T-helper 1 cell treated with Interleukin-12 subunit alpha and Interleukin-12 subunit beta and Interleukin-4 antibody, amounts not matched to agents 30 μg/mL and 1 μg/mL, for 36 hours (primary cell): ENCODE results near the gene PRKAG2.

ENCODE experiments used
- H3K27ac Mint-ChIP-seq: one replicate; pipeline ENCODE4 v1.8.0; 2021; ENCODE audit warnings: mild to moderate bottlenecking, mixed read lengths
- H3K27me3 Mint-ChIP-seq: one replicate; pipeline ENCODE4 v1.8.0; 2021; ENCODE audit warnings: low read depth, mixed read lengths
- H3K36me3 Mint-ChIP-seq: one replicate; pipeline ENCODE4 v1.8.0; 2021; ENCODE audit warnings: low read depth, mixed read lengths
- H3K4me1 Mint-ChIP-seq: one replicate; pipeline ENCODE4 v1.8.0; 2021; ENCODE audit warnings: low read depth, mixed read lengths
- H3K4me3 Mint-ChIP-seq: one replicate; pipeline ENCODE4 v1.8.0; 2021; ENCODE audit warnings: mild to moderate bottlenecking, moderate library complexity, mixed read lengths
- H3K9me3 Mint-ChIP-seq: one replicate; pipeline ENCODE4 v1.8.0; 2021; ENCODE audit warnings: mixed read lengths

The PRKAG2 gene

GRCh38 chr7:151661587-151661986 is 215.3 kb downstream of the PRKAG2 start:
- Mint-ChIP-seq H3K4me1 (no peaks in the 10 kb centered on the region), H3K27ac (no peak overlapping the region), H3K36me3 (no peaks in the 10 kb centered on the region), H3K9me3 (no peaks in the 10 kb centered on the region), H3K4me3 (no peak overlapping the region), H3K27me3 (no peaks in the 10 kb centered on the region)

- Mint-ChIP-seq H3K27ac (no peak overlapping the region), H3K27me3 (no peaks in the 10 kb centered on the region), H3K36me3 (no peaks in the 10 kb centered on the region), H3K9me3 (no peaks in the 10 kb centered on the region), H3K4me1 (no peaks in the 10 kb centered on the region), H3K4me3 (no peak overlapping the region)
These were observed 216.8 kb downstream of the PRKAG2 start for GRCh38 chr7:151660141-151660540.

GRCh38 chr7:151659219-151659618 is 217.7 kb downstream of the PRKAG2 start:
- Mint-ChIP-seq H3K36me3 (no peaks in the 10 kb centered on the region), H3K27me3 (no peaks in the 10 kb centered on the region), H3K4me1 (no peaks in the 10 kb centered on the region), H3K4me3 (no peak overlapping the region), H3K9me3 (no peaks in the 10 kb centered on the region), H3K27ac (no peak overlapping the region)

GRCh38 chr7:151658778-151659177 is 218.1 kb downstream of the PRKAG2 start:
- H3K4me1 Mint-ChIP-seq: no peaks in the 10 kb centered on the region
- H3K36me3 Mint-ChIP-seq: no peaks in the 10 kb centered on the region
- H3K4me3 Mint-ChIP-seq: no peak overlapping the region

GRCh38 chr7:151657173-151657572 is 219.7 kb downstream of the PRKAG2 start:
- Mint-ChIP-seq H3K27ac (no peak overlapping the region), H3K36me3 (no peaks in the 10 kb centered on the region), H3K27me3 (no peaks in the 10 kb centered on the region), H3K4me1 (no peaks in the 10 kb centered on the region), H3K9me3 (no peaks in the 10 kb centered on the region), H3K4me3 (no peak overlapping the region)

More at GRCh38 chr7:151658778-151659177, 218.1 kb downstream of the PRKAG2 start:
- H3K9me3 Mint-ChIP-seq: no peaks in the 10 kb centered on the region
- H3K27me3 Mint-ChIP-seq: no peaks in the 10 kb centered on the region
- no peak overlapping the region for H3K27ac Mint-ChIP-seq

- Mint-ChIP-seq H3K4me3 (no peak overlapping the region), H3K4me1 (no peaks in the 10 kb centered on the region), H3K27me3 (no peaks in the 10 kb centered on the region), H3K9me3 (no peaks in the 10 kb centered on the region), H3K36me3 (no peaks in the 10 kb centered on the region), H3K27ac (no peak overlapping the region)
These were observed 221.4 kb downstream of the PRKAG2 start for GRCh38 chr7:151655555-151655954.

- Mint-ChIP-seq H3K27ac (no peak overlapping the region), H3K27me3 (peaks cover 4% of the 10 kb centered on the region), H3K4me1 (no peaks in the 10 kb centered on the region), H3K4me3 (no peak overlapping the region), H3K9me3 (no peaks in the 10 kb centered on the region), H3K36me3 (no peaks in the 10 kb centered on the region)
These were observed 224.8 kb downstream of the PRKAG2 start for GRCh38 chr7:151652111-151652510.

- Mint-ChIP-seq H3K4me3 (no peak overlapping the region), H3K36me3 (no peaks in the 10 kb centered on the region), H3K27ac (no peak overlapping the region), H3K4me1 (no peaks in the 10 kb centered on the region), H3K9me3 (no peaks in the 10 kb centered on the region), H3K27me3 (peaks cover 4% of the 10 kb centered on the region)
These were observed 226.8 kb downstream of the PRKAG2 start for GRCh38 chr7:151650161-151650560.

- H3K4me1 Mint-ChIP-seq: no peaks in the 10 kb centered on the region
- no peaks in the 10 kb centered on the region for H3K9me3 Mint-ChIP-seq
- H3K27me3 Mint-ChIP-seq: peaks cover 7% of the 10 kb centered on the region
- H3K4me3 Mint-ChIP-seq: no peak overlapping the region
- H3K27ac Mint-ChIP-seq: no peak overlapping the region
- no peaks in the 10 kb centered on the region for H3K36me3 Mint-ChIP-seq
These were observed 228.5 kb downstream of the PRKAG2 start for GRCh38 chr7:151648429-151648828.

GRCh38 chr7:151647874-151648273 is 229.0 kb downstream of the PRKAG2 start:
- Mint-ChIP-seq H3K9me3 (no peaks in the 10 kb centered on the region), H3K4me1 (no peaks in the 10 kb centered on the region), H3K4me3 (no peak overlapping the region), H3K27ac (no peak overlapping the region), H3K27me3 (peaks cover 7% of the 10 kb centered on the region), H3K36me3 (no peaks in the 10 kb centered on the region)

- Mint-ChIP-seq H3K4me1 (no peaks in the 10 kb centered on the region), H3K27ac (no peak overlapping the region)
These were observed 229.9 kb downstream of the PRKAG2 start for GRCh38 chr7:151647006-151647405.

GRCh38 chr7:151645311-151645710 is 231.6 kb downstream of the PRKAG2 start:
- H3K36me3 Mint-ChIP-seq: no peaks in the 10 kb centered on the region

More at GRCh38 chr7:151647006-151647405, 229.9 kb downstream of the PRKAG2 start:
- Mint-ChIP-seq H3K36me3 (no peaks in the 10 kb centered on the region), H3K4me3 (no peak overlapping the region), H3K27me3 (peaks cover 7% of the 10 kb centered on the region), H3K9me3 (no peaks in the 10 kb centered on the region)

GRCh38 chr7:151644554-151644953 is 232.4 kb downstream of the PRKAG2 start:
- Mint-ChIP-seq H3K9me3 (no peaks in the 10 kb centered on the region), H3K27ac (no peak overlapping the region), H3K4me1 (no peaks in the 10 kb centered on the region), H3K4me3 (no peak overlapping the region), H3K36me3 (no peaks in the 10 kb centered on the region), H3K27me3 (peaks cover 7% of the 10 kb centered on the region)

More at GRCh38 chr7:151645311-151645710, 231.6 kb downstream of the PRKAG2 start:
- Mint-ChIP-seq H3K4me3 (no peak overlapping the region), H3K4me1 (no peaks in the 10 kb centered on the region), H3K27me3 (peaks cover 7% of the 10 kb centered on the region), H3K9me3 (no peaks in the 10 kb centered on the region), H3K27ac (no peak overlapping the region)

- no peaks in the 10 kb centered on the region for H3K9me3 Mint-ChIP-seq
- peaks cover 6% of the 10 kb centered on the region for H3K27me3 Mint-ChIP-seq
- no peaks in the 10 kb centered on the region for H3K4me1 Mint-ChIP-seq
- no peak overlapping the region for H3K4me3 Mint-ChIP-seq
- no peaks in the 10 kb centered on the region for H3K36me3 Mint-ChIP-seq
- H3K27ac Mint-ChIP-seq: no peak overlapping the region
These were observed 234.2 kb downstream of the PRKAG2 start for GRCh38 chr7:151642746-151643145.

- Mint-ChIP-seq H3K4me3 (no peak overlapping the region), H3K4me1 (no peaks in the 10 kb centered on the region), H3K27ac (no peak overlapping the region), H3K9me3 (no peaks in the 10 kb centered on the region), H3K36me3 (no peaks in the 10 kb centered on the region), H3K27me3 (peaks cover 3% of the 10 kb centered on the region)
These were observed 235.3 kb downstream of the PRKAG2 start for GRCh38 chr7:151641587-151641986.

- Mint-ChIP-seq H3K36me3 (peaks cover 4% of the 10 kb centered on the region), H3K27ac (no peak overlapping the region), H3K9me3 (peaks cover 5% of the 10 kb centered on the region), H3K27me3 (no peaks in the 10 kb centered on the region), H3K4me1 (peaks cover 4% of the 10 kb centered on the region), H3K4me3 (no peak overlapping the region)
These were observed 239.1 kb downstream of the PRKAG2 start for GRCh38 chr7:151637781-151638261.
